GM23248 (cell line): ENCODE measurements around the gene ASIC2. TPM values are rescaled to one million over a fixed set of nuclear protein-coding genes. Genes with fewer than 3 reads are reported as not detected.
A peak's percentile ranks its signal among the peaks of the same experiment; 100 is the strongest.

ENCODE experiments used
- DNase-seq: peaks from one replicate; pipeline ENCODE4 v3.0.0-alpha.2; 2015
- H2AFZ ChIP-seq: fragments of 200-600 bp; sonication (generic); 2 replicates; pipeline ENCODE4 v1.6.1; 2016; ENCODE audit warnings: antibody characterized with exemption
- H3F3A ChIP-seq: fragments of 200-600 bp; sonication (generic); 2 replicates; pipeline ENCODE4 v1.6.1; 2016; ENCODE audit warnings: mild to moderate bottlenecking, antibody characterized with exemption, mixed run types; ENCODE audit not compliant: insufficient read depth
- H3K27ac ChIP-seq: fragments of 200-600 bp; sonication (generic); 2 replicates; pipeline ENCODE4 v1.5.1; 2016; ENCODE audit warnings: mild to moderate bottlenecking
- H3K27me3 ChIP-seq: fragments of 200-600 bp; sonication (generic); replicated peaks from 2 replicates; pipeline ENCODE4 v1.6.1; 2016; ENCODE audit warnings: mild to moderate bottlenecking; ENCODE audit not compliant: insufficient read depth
- H3K36me3 ChIP-seq: fragments of 200-600 bp; sonication (generic); 2 replicates; pipeline ENCODE4 v1.6.1; 2016; ENCODE audit warnings: low read depth, mild to moderate bottlenecking
- H3K4me1 ChIP-seq: fragments of 200-600 bp; sonication (generic); 2 replicates; pipeline ENCODE4 v1.6.1; 2016; ENCODE audit warnings: mild to moderate bottlenecking; ENCODE audit not compliant: insufficient read depth
- H3K4me2 ChIP-seq: fragments of 200-600 bp; sonication (generic); one replicate; pipeline ENCODE4 v1.6.1; 2016; ENCODE audit warnings: mild to moderate bottlenecking; ENCODE audit not compliant: unreplicated experiment
- H3K4me3 ChIP-seq: fragments of 200-600 bp; sonication (generic); 2 replicates; pipeline ENCODE4 v1.5.1; 2016; ENCODE audit warnings: mild to moderate bottlenecking
- H3K79me2 ChIP-seq: fragments of 200-600 bp; sonication (generic); 2 replicates; pipeline ENCODE4 v1.6.1; 2016; ENCODE audit warnings: mild to moderate bottlenecking; ENCODE audit not compliant: insufficient read depth
- H3K9ac ChIP-seq: fragments of 200-600 bp; sonication (generic); 2 replicates; pipeline ENCODE4 v1.6.1; 2016; ENCODE audit warnings: mild to moderate bottlenecking
- H3K9me2 ChIP-seq: fragments of 200-600 bp; sonication (generic); 2 replicates; pipeline ENCODE4 v1.6.1; 2016; ENCODE audit warnings: mixed run types, mild to moderate bottlenecking, moderate library complexity; ENCODE audit not compliant: insufficient read depth
- H3K9me3 ChIP-seq: fragments of 200-600 bp; sonication (generic); one replicate; pipeline ENCODE4 v1.6.1; 2017; ENCODE audit warnings: low read depth
- H4K20me1 ChIP-seq: fragments of 200-600 bp; sonication (generic); 2 replicates; pipeline ENCODE4 v1.6.0; 2016; ENCODE audit not compliant: insufficient read depth
- EZH2 ChIP-seq: fragments of 200-600 bp; sonication (generic); IDR thresholded peaks from 2 replicates; pipeline ENCODE4 v1.6.1; 2018; ENCODE audit warnings: antibody characterized with exemption, mild to moderate bottlenecking; ENCODE audit not compliant: insufficient read depth, poor library complexity, severe bottlenecking
- EZH2phosphoT487 ChIP-seq: fragments of 200-600 bp; sonication (generic); IDR thresholded peaks from 2 replicates; pipeline ENCODE4 v1.6.1; 2018; ENCODE audit warnings: antibody characterized with exemption, moderate library complexity, mild to moderate bottlenecking, low read depth; ENCODE audit not compliant: insufficient read depth
- WGBS, 2 experiments: methylation state at CpG; one replicate each; pipeline ENCODE4 v1.1.6; 2015 to 2017; ENCODE audit warnings: low lambda C conversion rate in 2 of 2, low coverage in 1 of 2; ENCODE audit errors: missing lambda C conversion rate in 2 of 2; 5-methylcytosine and 5-hydroxymethylcytosine counted together
- in situ Hi-C: fragments of 300-500 bp; cut with MboI; formaldehyde crosslinking; loops from 2 replicates; pipeline ENCODE4 v1.15.0; 2020
- polyA plus RNA-seq: library from polyadenylated mRNA; unstranded; fragments of >200 nt; fragmentation: Nextera tagmentation; extraction: Ambion mirVana; gene quantifications from 2 replicates; pipeline ENCODE4 v1.2.1, GENCODE V29; 2016
- total RNA-seq: library from RNA; depleted of rRNA; stranded (reverse); fragments of >200 nt; shearing (Covaris generic); gene quantifications from 2 replicates; pipeline ENCODE4 v1.2.3, GENCODE V29; 2014

ASIC2 gene
- total and polyA plus RNA-seq, 2 experiments from 2014 or later: under 0.01 TPM; not detected in 1

GRCh38 chr17:33116021-33116551, 177.0 kb downstream of the ASIC2 start:
- in situ Hi-C loops: no loop called here
- H3K9me2 ChIP-seq: no peaks in the 10 kb centered on the region
- no peak overlapping the region for H3K4me2 ChIP-seq
- no peak overlapping the region for H2AFZ ChIP-seq
- no peak overlapping the region for H3K9ac ChIP-seq
- TF ChIP-seq EZH2 (no peak), EZH2phosphoT487 (no peak)
- H3K79me2 ChIP-seq: no peaks in the 10 kb centered on the region
- no peaks in the 10 kb centered on the region for H4K20me1 ChIP-seq
- H3K36me3 ChIP-seq: no peaks in the 10 kb centered on the region
- peaks cover 21% of the 10 kb centered on the region for H3K27me3 ChIP-seq
- WGBS, 2 experiments: 69% methylated on average over 13 of the region's 13 CpGs
- no peak for DNase-seq
- H3K27ac ChIP-seq: no peak overlapping the region
- peaks cover 6% of the 10 kb centered on the region; the same call in 1 of the 2 replicates for H3F3A ChIP-seq
- no peaks in the 10 kb centered on the region for H3K9me3 ChIP-seq
- no peak overlapping the region for H3K4me3 ChIP-seq
- H3K4me1 ChIP-seq: no peaks in the 10 kb centered on the region

DNA sequence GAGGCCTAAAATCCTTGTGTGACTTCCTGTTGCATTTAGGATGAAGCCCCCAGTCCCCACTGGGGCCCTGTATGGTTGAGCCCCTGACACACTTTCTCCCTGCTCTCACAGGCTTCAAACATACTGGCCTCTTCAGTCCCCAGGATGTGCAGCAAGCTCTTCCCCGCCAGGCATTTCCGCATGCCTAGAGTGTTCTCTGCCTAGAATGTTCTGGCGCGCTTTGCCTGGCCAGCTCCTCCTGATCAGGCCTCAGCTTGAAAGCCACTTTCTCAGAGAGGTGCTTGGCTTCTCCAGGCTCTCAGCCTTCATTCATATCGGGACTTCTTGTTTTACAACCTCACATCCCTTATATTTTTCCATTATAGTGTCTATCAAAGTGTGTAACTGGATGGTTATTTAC, 177.7 kb downstream of the ASIC2 start:
- no peak for TF ChIP-seq EZH2phosphoT487
- TF ChIP-seq EZH2: no peak
- no peaks in the 10 kb centered on the region for H3K9me2 ChIP-seq
- peaks cover 21% of the 10 kb centered on the region for H3K27me3 ChIP-seq
- no peak overlapping the region for H3K4me3 ChIP-seq
- in situ Hi-C loops: no loop called here
- H3K9ac ChIP-seq: no peak overlapping the region
- H3K79me2 ChIP-seq: no peaks in the 10 kb centered on the region
- no peak overlapping the region for H3K4me2 ChIP-seq
- WGBS, 2 experiments: 32 to 55% methylated on average over 5 of the region's 5 CpGs
- H3K9me3 ChIP-seq: no peaks in the 10 kb centered on the region
- peaks cover 6% of the 10 kb centered on the region; the same call in 1 of the 2 replicates for H3F3A ChIP-seq
- H3K27ac ChIP-seq: no peak overlapping the region
- no peaks in the 10 kb centered on the region for H3K36me3 ChIP-seq
- H2AFZ ChIP-seq: no peak overlapping the region
- no peaks in the 10 kb centered on the region for H4K20me1 ChIP-seq
- no peak for DNase-seq
- no peaks in the 10 kb centered on the region for H3K4me1 ChIP-seq

GRCh38 chr17:33113991-33114370, 179.1 kb downstream of the ASIC2 start:
- WGBS, 2 experiments: 41 to 42% methylated on average over 3 of the region's 3 CpGs
- no peaks in the 10 kb centered on the region for H3K4me1 ChIP-seq
- peaks cover 6% of the 10 kb centered on the region; the same call in 1 of the 2 replicates for H3F3A ChIP-seq
- H3K27me3 ChIP-seq: peaks cover 15% of the 10 kb centered on the region
- no peaks in the 10 kb centered on the region for H3K9me2 ChIP-seq
- no peak overlapping the region for H3K9ac ChIP-seq
- no peak overlapping the region for H2AFZ ChIP-seq
- in situ Hi-C loops: no loop called here
- H3K4me2 ChIP-seq: no peak overlapping the region
- no peak overlapping the region for H3K4me3 ChIP-seq
- TF ChIP-seq EZH2: no peak
- TF ChIP-seq EZH2phosphoT487: no peak
- H3K9me3 ChIP-seq: no peaks in the 10 kb centered on the region
- DNase-seq: no peak
- H3K79me2 ChIP-seq: no peaks in the 10 kb centered on the region
- no peaks in the 10 kb centered on the region for H3K36me3 ChIP-seq
- no peak overlapping the region for H3K27ac ChIP-seq
- no peaks in the 10 kb centered on the region for H4K20me1 ChIP-seq

GRCh38 chr17:33113276-33113990, 179.7 kb downstream of the ASIC2 start:
- Histone ChIP-seq H3K4me3 (no peak overlapping the region), H3F3A (peaks cover 6% of the 10 kb centered on the region; the same call in 1 of the 2 replicates), H3K4me1 (no peaks in the 10 kb centered on the region), H3K27ac (no peak overlapping the region), H3K9ac (no peak overlapping the region), H3K9me2 (no peaks in the 10 kb centered on the region), H3K9me3 (no peaks in the 10 kb centered on the region), H4K20me1 (no peaks in the 10 kb centered on the region), H3K27me3 (peaks cover 9% of the 10 kb centered on the region; the same call in 1 of the 2 replicates), H3K79me2 (no peaks in the 10 kb centered on the region), H3K36me3 (no peaks in the 10 kb centered on the region), H3K4me2 (no peak overlapping the region), H2AFZ (no peak overlapping the region)
- WGBS, 2 experiments: 42 to 43% methylated on average over 6 of the region's 6 CpGs
- peak; percentile 44 for DNase-seq
- TF ChIP-seq EZH2: no peak
- TF ChIP-seq EZH2phosphoT487: no peak
- in situ Hi-C loops: no loop called here
